Measurements from ENCODE around the gene SMOC1. TPM values are rescaled to one million over a fixed set of nuclear protein-coding genes. Genes with fewer than 3 reads are reported as not detected.

SMOC1 gene
- total RNA-seq, 1 experiment from 2014 or later: 0.14 TPM

DNA sequence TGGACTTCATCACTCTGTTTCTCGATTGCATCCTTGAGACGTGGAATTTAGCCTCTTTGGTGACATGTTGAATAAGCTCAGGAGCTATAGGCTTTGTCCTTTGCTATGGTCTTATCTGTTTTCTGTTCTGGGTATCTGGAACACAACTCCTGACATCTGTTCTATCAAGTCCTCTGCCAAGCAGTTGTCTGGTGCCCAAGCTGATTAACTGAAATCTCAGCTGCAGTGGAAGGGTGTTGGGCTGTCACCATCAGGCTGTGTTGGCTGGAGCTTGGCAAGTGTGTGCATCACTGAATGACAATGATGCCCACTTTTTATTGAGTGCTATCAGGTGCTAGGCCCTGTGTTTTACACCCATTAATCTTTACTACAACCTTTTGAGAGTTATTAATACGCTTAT lies 77.8 kb downstream of the SMOC1 start:
- Mint-ChIP-seq H3K4me1 (ENCODE audit: low read depth, unreplicated experiment) (no peaks in the 10 kb centered on the region), H3K36me3 (ENCODE audit: insufficient read depth, unreplicated experiment) (no peaks in the 10 kb centered on the region), H3K9me3 (ENCODE audit: unreplicated experiment) (no peaks in the 10 kb centered on the region), H3K4me3 (ENCODE audit: unreplicated experiment) (no peak overlapping the region), H3K27ac (ENCODE audit: unreplicated experiment) (no peak overlapping the region), H3K27me3 (ENCODE audit: insufficient read depth, unreplicated experiment) (no peaks in the 10 kb centered on the region)
- Histone ChIP-seq H3K4me1 (no peaks in the 10 kb centered on the region), H3K27me3 (replicated peaks; ENCODE audit: control insufficient read depth, insufficient read depth, low read length) (no peaks in the 10 kb centered on the region), H3K36me3 (ENCODE audit: control insufficient read depth, insufficient read depth, low read length) (no peaks in the 10 kb centered on the region), H3K9me3 (no peaks in the 10 kb centered on the region), H3K4me3 (ENCODE audit: low read depth, low read length) (no peak overlapping the region)
- no TSS peak for BruUV-seq (replicated peaks)
- intact Hi-C loops (cut with micrococcal nuclease; ENCODE audit: unreplicated experiment): no loop called here
- TF ChIP-seq, protein P1, sequence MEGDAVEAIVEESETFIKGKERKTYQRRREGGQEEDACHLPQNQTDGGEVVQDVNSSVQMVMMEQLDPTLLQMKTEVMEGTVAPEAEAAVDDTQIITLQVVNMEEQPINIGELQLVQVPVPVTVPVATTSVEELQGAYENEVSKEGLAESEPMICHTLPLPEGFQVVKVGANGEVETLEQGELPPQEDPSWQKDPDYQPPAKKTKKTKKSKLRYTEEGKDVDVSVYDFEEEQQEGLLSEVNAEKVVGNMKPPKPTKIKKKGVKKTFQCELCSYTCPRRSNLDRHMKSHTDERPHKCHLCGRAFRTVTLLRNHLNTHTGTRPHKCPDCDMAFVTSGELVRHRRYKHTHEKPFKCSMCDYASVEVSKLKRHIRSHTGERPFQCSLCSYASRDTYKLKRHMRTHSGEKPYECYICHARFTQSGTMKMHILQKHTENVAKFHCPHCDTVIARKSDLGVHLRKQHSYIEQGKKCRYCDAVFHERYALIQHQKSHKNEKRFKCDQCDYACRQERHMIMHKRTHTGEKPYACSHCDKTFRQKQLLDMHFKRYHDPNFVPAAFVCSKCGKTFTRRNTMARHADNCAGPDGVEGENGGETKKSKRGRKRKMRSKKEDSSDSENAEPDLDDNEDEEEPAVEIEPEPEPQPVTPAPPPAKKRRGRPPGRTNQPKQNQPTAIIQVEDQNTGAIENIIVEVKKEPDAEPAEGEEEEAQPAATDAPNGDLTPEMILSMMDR (IDR thresholded peaks at IDR 0.05; ENCODE audit: insufficient read depth in 1 of 2, low read depth in 1 of 2, low read length in 1 of 2, severe bottlenecking in 1 of 2, unreplicated experiment in 1 of 2): no peak
- ChIA-PET CTCF (no interaction called here), POLR2A (no interaction called here)
- no peak for DNase-seq

DNA sequence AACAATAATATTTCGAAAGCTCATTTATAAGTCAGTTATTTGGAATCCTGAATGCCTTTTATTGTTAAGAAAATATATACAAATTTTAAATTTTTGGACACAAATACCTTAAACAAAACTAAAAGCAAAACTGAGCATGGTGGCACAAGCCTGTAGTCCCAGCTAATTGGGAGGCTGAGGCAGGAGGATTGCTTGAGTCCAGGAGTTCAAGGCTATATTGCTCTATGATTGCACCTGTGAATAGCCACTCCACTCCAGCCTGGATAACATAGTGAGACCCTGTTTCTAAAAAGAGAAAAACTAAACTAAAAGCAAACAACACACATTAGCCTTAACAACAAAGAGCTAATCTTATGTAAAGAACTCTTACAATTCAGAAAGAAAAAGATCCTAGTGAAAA lies 78.8 kb downstream of the SMOC1 start:
- no TSS peak for BruUV-seq (replicated peaks)
- Histone ChIP-seq H3K4me3 (ENCODE audit: low read depth, low read length) (no peak overlapping the region), H3K36me3 (ENCODE audit: control insufficient read depth, insufficient read depth, low read length) (no peaks in the 10 kb centered on the region), H3K27me3 (replicated peaks; ENCODE audit: control insufficient read depth, insufficient read depth, low read length) (no peaks in the 10 kb centered on the region), H3K9me3 (no peaks in the 10 kb centered on the region), H3K4me1 (no peaks in the 10 kb centered on the region)
- DNase-seq: no peak
- Mint-ChIP-seq H3K4me3 (ENCODE audit: unreplicated experiment) (no peak overlapping the region), H3K36me3 (ENCODE audit: insufficient read depth, unreplicated experiment) (no peaks in the 10 kb centered on the region), H3K4me1 (ENCODE audit: low read depth, unreplicated experiment) (no peaks in the 10 kb centered on the region), H3K27ac (ENCODE audit: unreplicated experiment) (no peak overlapping the region), H3K9me3 (ENCODE audit: unreplicated experiment) (no peaks in the 10 kb centered on the region), H3K27me3 (ENCODE audit: insufficient read depth, unreplicated experiment) (no peaks in the 10 kb centered on the region)
- TF ChIP-seq, protein P1 (IDR thresholded peaks at IDR 0.05; ENCODE audit: insufficient read depth in 1 of 2, low read depth in 1 of 2, low read length in 1 of 2, severe bottlenecking in 1 of 2, unreplicated experiment in 1 of 2): no peak
- ChIA-PET CTCF (no interaction called here), POLR2A (no interaction called here)
- intact Hi-C loops (cut with micrococcal nuclease; ENCODE audit: unreplicated experiment): no loop called here

DNA sequence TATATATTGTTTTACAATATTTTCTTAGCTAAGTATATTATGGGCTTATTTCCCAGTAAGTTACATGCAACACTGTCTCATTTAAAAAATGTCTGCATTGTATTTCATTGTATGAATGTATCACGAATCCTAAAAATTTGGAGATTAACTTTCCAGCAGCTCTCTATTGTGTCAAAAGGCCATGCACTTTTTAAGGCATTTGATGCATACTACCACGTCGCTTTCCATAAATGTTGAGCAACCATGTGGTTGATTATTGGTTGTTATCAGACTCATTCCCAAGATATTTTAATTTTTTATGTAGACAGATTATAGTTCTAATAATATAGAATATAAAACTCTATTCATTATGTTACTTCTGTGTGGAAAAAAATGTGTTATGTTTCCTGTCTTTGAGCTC lies 79.9 kb downstream of the SMOC1 start:
- TF ChIP-seq, protein P1 (IDR thresholded peaks at IDR 0.05; ENCODE audit: insufficient read depth in 1 of 2, low read depth in 1 of 2, low read length in 1 of 2, severe bottlenecking in 1 of 2, unreplicated experiment in 1 of 2): no peak
- Histone ChIP-seq H3K4me1 (0 out of 2 replicates have a peak, but pooled peaks cover 4% of the 10 kb centered on the region), H3K9me3 (no peaks in the 10 kb centered on the region), H3K4me3 (ENCODE audit: low read depth, low read length) (no peak overlapping the region), H3K27me3 (replicated peaks; ENCODE audit: control insufficient read depth, insufficient read depth, low read length) (no peaks in the 10 kb centered on the region), H3K36me3 (ENCODE audit: control insufficient read depth, insufficient read depth, low read length) (no peaks in the 10 kb centered on the region)
- CTCF ChIA-PET: no interaction called here
- BruUV-seq (replicated peaks): no TSS peak
- H3K36me3 Mint-ChIP-seq (ENCODE audit: insufficient read depth, unreplicated experiment): no peaks in the 10 kb centered on the region
- no peak overlapping the region for H3K4me3 Mint-ChIP-seq (ENCODE audit: unreplicated experiment)
- no peaks in the 10 kb centered on the region for H3K4me1 Mint-ChIP-seq (ENCODE audit: low read depth, unreplicated experiment)
- H3K27ac Mint-ChIP-seq (ENCODE audit: unreplicated experiment): no peak overlapping the region
- no peaks in the 10 kb centered on the region for H3K9me3 Mint-ChIP-seq (ENCODE audit: unreplicated experiment)
- no peak for DNase-seq
- no peaks in the 10 kb centered on the region for H3K27me3 Mint-ChIP-seq (ENCODE audit: insufficient read depth, unreplicated experiment)
- POLR2A ChIA-PET: no interaction called here
- intact Hi-C loops (cut with micrococcal nuclease; ENCODE audit: unreplicated experiment): no loop called here

All from Caco-2 (cell line).